Ascending aorta (tissue), 2 donors: ENCODE results near the gene DIPK1A. TPM values are rescaled to one million over a fixed set of nuclear protein-coding genes. Genes with fewer than 3 reads are reported as not detected.

Source experiments
- DNase-seq, 2 donors: peaks; one replicate each; pipeline ENCODE4 v3.0.0-alpha.2; 2019; ENCODE audit warnings: low spot score in 2 of 2
- H3K27ac ChIP-seq, 2 donors: fragments of 200-600 bp; sonication (generic); one replicate each; pipeline ENCODE4 v1.5.1; 2016 to 2017; ENCODE audit warnings: mild to moderate bottlenecking in 1 of 2
- H3K27me3 ChIP-seq: fragments of 200-600 bp; sonication (generic); one replicate; pipeline ENCODE4 v1.5.1; 2017
- H3K36me3 ChIP-seq, 2 donors: fragments of 200-600 bp; sonication (generic); one replicate each; pipeline ENCODE4 v1.5.1; 2016
- H3K4me1 ChIP-seq, 2 donors: fragments of 200-600 bp; sonication (generic); one replicate each; pipeline ENCODE4 v1.5.1; 2016 to 2017; ENCODE audit warnings: mild to moderate bottlenecking in 1 of 2
- H3K4me3 ChIP-seq, 2 donors: fragments of 200-600 bp; sonication (generic); one replicate each; pipeline ENCODE4 v1.5.1; 2016 to 2017; ENCODE audit warnings: mild to moderate bottlenecking in 1 of 2
- H3K9me3 ChIP-seq, 2 donors: fragments of 200-600 bp; sonication (generic); one replicate each; pipeline ENCODE4 v1.5.1; 2016
- CTCF ChIP-seq, 3 experiments: fragments of 200-600 bp in 2 of 3; fragments of 450-650 bp in 1 of 3; sonication (generic) in 2 of 3; IDR thresholded peaks; one replicate each; pipeline ENCODE4 v1.5.1; 2016 to 2019; ENCODE audit warnings: antibody characterized with exemption in 3 of 3, mild to moderate bottlenecking in 1 of 3, moderate library complexity in 1 of 3
- intact Hi-C: fragments of 100-400 bp; cut with DNase I; formaldehyde crosslinking; loops from one replicate; pipeline ENCODE4 v1.15.1; 2023
- total RNA-seq: library from RNA; depleted of rRNA; stranded (reverse); fragments of >200 nt; gene quantifications from one replicate; pipeline ENCODE4 v1.1.0, GENCODE V29; 2016

Gene DIPK1A
- total RNA-seq, 1 donor from 2014 or later: 7.0 TPM

GRCh38 chr1:92842082-92843045 lies 118.9 kb downstream of the DIPK1A start:
- H3K36me3 ChIP-seq: peaks cover 49 to 60% of the 10 kb centered on the region in 2 donors
- H3K4me1 ChIP-seq: no peaks in the 10 kb centered on the region
- no peak for TF ChIP-seq CTCF (IDR thresholded peaks at IDR 0.05)
- no peak overlapping the region for H3K4me3 ChIP-seq
- H3K9me3 ChIP-seq: no peaks in the 10 kb centered on the region
- H3K27me3 ChIP-seq: no peaks in the 10 kb centered on the region
- no peak overlapping the region for H3K27ac ChIP-seq
- no peak for DNase-seq
- intact Hi-C loops: no loop called here

GRCh38 chr1:92840600-92840999 lies 120.7 kb downstream of the DIPK1A start:
- no peaks in the 10 kb centered on the region for H3K4me1 ChIP-seq
- no peak for TF ChIP-seq CTCF (IDR thresholded peaks at IDR 0.05)
- H3K9me3 ChIP-seq: no peaks in the 10 kb centered on the region
- intact Hi-C loops: no loop called here
- DNase-seq: no peak
- H3K36me3 ChIP-seq: peaks cover 62 to 77% of the 10 kb centered on the region in 2 donors
- H3K4me3 ChIP-seq: no peak overlapping the region
- no peaks in the 10 kb centered on the region for H3K27me3 ChIP-seq
- H3K27ac ChIP-seq: no peak overlapping the region

GRCh38 chr1:92839442-92839841 lies 121.8 kb downstream of the DIPK1A start:
- no peak for DNase-seq
- Histone ChIP-seq H3K4me1 (peaks cover 0 to 2% of the 10 kb centered on the region in 2 donors), H3K36me3 (peaks cover 72 to 86% of the 10 kb centered on the region in 2 donors), H3K4me3 (no peak overlapping the region), H3K9me3 (no peaks in the 10 kb centered on the region), H3K27me3 (no peaks in the 10 kb centered on the region), H3K27ac (no peak overlapping the region)
- intact Hi-C loops: loop anchor here (10.0 kb wide), 3 partner anchors 345 to 1005 kb away; partner anchors contain the start of genes CCDC18, GLMN, RPAP2 and TMED5
- TF ChIP-seq CTCF (IDR thresholded peaks at IDR 0.05): no peak

GRCh38 chr1:92838519-92838918 lies 122.7 kb downstream of the DIPK1A start:
- TF ChIP-seq CTCF (IDR thresholded peaks at IDR 0.05): no peak
- no peak overlapping the region for H3K27ac ChIP-seq
- intact Hi-C loops: loop anchor here (10.0 kb wide), 3 partner anchors 346 to 1006 kb away; partner anchors contain the start of genes CCDC18, GLMN, RPAP2 and TMED5
- H3K27me3 ChIP-seq: no peaks in the 10 kb centered on the region
- peaks cover 9 to 10% of the 10 kb centered on the region in 2 donors for H3K4me1 ChIP-seq
- no peak for DNase-seq
- no peak overlapping the region for H3K4me3 ChIP-seq
- H3K9me3 ChIP-seq: no peaks in the 10 kb centered on the region
- peaks cover 73 to 78% of the 10 kb centered on the region in 2 donors for H3K36me3 ChIP-seq

- no peak for DNase-seq
- intact Hi-C loops: loop anchor here (10.0 kb wide), 3 partner anchors 348 to 1008 kb away; partner anchors contain the start of genes CCDC18, GLMN, RPAP2 and TMED5
- H3K27me3 ChIP-seq: no peaks in the 10 kb centered on the region
- no peak overlapping the region for H3K27ac ChIP-seq
- H3K4me3 ChIP-seq: no peak overlapping the region
- H3K36me3 ChIP-seq: peaks cover 63 to 64% of the 10 kb centered on the region in 2 donors
- H3K4me1 ChIP-seq: peaks cover 12 to 16% of the 10 kb centered on the region in 2 donors
- TF ChIP-seq CTCF (IDR thresholded peaks at IDR 0.05): no peak
- no peaks in the 10 kb centered on the region for H3K9me3 ChIP-seq
Measured at GRCh38 chr1:92837062-92837461, 124.2 kb downstream of the DIPK1A start.
